ENCODE measurements around the gene EPS8.
"Not testable (repeated sequence)": the region's sequence is repeated elsewhere in the genome, so short reads cannot be mapped to it uniquely, and the experiment has no call there.

Gene EPS8

DNA sequence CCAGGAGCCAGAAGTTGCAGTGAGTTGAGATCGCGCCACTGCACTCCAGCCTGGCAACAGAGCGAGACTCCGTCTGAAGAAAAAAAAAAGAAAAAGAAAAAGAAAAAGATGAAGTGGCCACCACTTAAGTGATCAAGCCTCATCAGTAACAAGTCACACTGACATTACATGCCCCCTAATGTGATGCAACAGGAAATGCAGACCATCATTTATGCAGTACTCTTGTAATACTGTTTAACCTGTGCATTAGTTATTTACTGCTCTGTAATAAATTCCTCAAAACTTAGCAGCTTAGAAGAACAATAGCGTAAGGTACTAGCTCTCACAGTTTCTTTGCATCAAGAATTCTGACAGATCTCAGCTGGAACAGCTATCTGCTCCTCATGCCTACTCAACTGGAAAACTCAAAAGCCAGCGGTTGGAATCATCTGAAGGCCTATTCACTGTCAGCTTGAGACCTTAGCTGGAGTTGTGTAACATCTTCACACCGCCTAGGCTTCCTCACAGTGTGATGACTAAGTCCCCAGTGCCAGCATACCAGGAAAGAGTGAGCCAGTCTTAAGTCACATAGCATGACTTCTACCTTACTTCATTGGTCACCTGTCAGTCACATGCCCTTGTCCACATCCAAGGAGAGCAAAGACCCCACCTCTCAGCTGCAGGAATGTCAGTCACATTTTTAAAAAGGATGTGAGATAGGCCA, 31.5 kb downstream of the EPS8 start:
- no peak for DNase-seq (ENCODE audit: low read depth in 2 of 2)

GRCh38 chr12:15756822-15757221, 32.4 kb downstream of the EPS8 start:
- DNase-seq (ENCODE audit: low read depth in 2 of 2) = no peak

GRCh38 chr12:15754233-15754632, 35.0 kb downstream of the EPS8 start:
- DNase-seq (ENCODE audit: low read depth in 2 of 2) = no peak

- no peak for DNase-seq (ENCODE audit: low read depth in 2 of 2)
These were observed 36.4 kb downstream of the EPS8 start for GRCh38 chr12:15752785-15753184.

- no peak for DNase-seq (ENCODE audit: low read depth in 2 of 2)
These were observed 37.4 kb downstream of the EPS8 start for GRCh38 chr12:15751741-15752140.

DNA sequence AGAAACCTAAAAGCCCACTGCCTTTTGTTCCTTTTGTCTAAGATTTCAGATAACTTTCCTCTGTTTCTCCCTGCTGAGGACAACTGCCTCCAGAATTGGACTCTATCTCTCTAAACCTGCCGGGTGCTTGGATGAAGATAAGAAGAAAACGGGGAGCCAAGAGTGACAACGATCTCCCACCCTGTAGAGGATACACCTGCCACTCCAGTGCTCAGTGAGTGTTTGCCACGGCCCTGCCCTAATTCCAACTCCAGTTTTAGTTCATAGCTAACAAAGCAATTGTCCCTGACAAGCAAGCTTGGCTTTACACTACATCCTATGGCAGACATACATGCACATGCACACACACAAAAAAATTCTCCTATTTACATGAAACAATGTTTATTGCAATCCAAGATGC, 39.3 kb downstream of the EPS8 start:
- no peak for DNase-seq (ENCODE audit: low read depth in 2 of 2)

DNA sequence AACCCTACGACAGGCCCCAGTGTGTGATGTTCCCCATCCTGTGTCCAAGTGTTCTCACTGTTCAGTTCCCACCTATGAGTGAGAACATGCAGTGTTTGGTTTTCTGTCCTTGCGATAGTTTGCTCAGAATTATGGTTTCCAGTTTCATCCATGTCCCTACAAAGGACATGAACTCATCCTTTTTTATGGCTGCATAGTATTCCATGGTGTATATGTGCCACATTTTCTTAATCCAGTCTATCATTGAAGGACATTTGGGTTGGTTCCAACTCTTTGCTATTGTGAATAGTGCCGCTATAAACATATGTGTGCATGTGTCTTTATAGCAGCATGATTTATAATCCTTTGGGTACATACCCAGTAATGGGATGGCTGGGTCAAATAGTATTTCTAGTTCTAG, 47.3 kb downstream of the EPS8 start:
- DNase-seq (ENCODE audit: low read depth in 2 of 2) = not testable (repeated sequence)

- DNase-seq (ENCODE audit: low read depth in 2 of 2) = no peak
These were observed 48.1 kb downstream of the EPS8 start for GRCh38 chr12:15741082-15741481.

DNA sequence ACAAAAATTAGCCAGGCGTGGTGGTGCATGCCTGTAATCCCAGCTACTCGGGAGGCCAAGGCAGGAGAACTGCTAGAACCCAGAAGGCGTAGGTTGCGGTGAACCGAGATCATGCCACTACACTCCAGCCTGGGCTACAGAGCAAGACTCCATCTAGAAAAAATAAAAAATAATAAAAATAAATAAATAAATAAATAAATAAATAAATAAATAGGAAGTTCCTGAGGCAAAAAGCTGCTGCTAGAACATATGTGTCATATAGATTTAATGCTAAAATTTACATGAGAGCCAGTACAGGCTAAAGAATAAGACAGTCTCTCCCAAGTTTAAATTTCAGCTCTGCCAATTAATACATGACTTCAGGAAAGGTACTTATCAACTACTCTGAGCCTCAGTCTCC, 48.8 kb downstream of the EPS8 start:
- not testable (repeated sequence) for DNase-seq (ENCODE audit: low read depth in 2 of 2)

- no peak for DNase-seq (ENCODE audit: low read depth in 2 of 2)
These were observed 50.7 kb downstream of the EPS8 start for GRCh38 chr12:15738438-15739015.

GRCh38 chr12:15735837-15736615, 53.2 kb downstream of the EPS8 start:
- DNase-seq (ENCODE audit: low read depth in 2 of 2) = no peak

GRCh38 chr12:15733136-15733535, 56.1 kb downstream of the EPS8 start:
- no peak for DNase-seq (ENCODE audit: low read depth in 2 of 2)

DNA sequence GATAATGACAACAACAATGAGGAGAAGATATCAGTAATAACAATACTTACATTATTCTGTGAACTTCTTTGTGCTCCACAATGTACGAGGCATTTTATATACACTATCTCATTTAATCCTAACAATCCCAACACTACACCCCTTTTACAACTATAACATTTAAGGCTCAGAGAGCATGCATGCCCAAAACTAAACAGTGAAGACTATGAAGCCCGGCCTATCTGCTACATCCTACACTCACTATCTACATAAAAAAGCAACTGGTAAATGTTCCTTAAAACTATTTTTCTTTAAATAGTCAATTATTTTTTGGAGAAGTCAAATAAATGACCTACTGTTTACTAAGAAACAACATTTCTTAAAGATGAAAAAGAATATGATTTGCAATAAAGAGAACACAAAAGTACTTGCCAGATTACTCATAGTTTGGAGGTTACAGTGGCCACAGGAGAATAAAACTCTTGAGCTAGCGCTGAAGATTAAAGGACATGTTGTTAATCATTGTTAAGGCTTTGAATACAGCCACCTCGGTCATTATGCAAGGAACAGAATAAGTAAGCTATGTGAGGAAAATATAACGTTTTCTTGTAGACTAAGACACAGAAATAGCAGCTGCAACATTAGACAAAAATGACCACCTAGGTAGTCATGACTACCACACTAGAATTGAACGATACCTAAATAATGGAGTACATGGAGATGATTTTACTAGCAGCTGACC, 56.7 kb downstream of the EPS8 start:
- DNase-seq (ENCODE audit: low read depth in 2 of 2) = no peak

DNA sequence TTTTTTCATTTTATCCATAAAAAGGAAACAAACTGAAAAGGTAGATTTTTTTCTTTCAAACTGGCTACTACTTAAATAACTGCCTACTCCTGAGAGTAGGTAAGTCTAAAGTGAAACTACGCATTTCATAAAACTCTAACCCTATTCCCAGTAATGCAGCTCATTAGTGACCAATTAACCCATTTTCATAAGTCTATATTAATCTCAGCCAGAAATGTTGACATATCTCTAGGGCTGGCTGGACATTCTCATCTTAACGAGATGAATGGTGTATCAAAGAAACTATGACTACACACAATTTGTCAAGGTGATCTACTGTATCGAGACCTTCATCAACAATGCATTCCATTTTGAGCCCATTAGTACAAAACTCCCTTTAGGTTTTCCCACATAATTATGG, 57.2 kb downstream of the EPS8 start:
- DNase-seq (ENCODE audit: low read depth in 2 of 2) = no peak

GRCh38 chr12:15729097-15729496, 60.1 kb downstream of the EPS8 start:
- DNase-seq (ENCODE audit: low read depth in 2 of 2) = no peak

- DNase-seq (ENCODE audit: low read depth in 2 of 2) = no peak
These were observed 61.0 kb downstream of the EPS8 start for GRCh38 chr12:15728118-15728598.

DNA sequence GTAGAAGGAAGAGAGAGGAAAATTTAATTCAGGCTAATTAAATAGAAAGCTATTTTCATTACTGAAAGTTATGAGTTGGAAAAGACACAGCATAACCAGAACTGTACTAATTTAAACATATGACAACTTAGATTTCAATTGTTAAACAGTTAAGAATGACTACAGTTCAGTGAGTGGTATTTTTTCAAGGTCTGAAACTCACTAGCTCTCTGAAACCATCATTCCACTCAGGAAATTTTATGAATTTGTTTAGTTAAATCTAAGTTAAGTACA, 62.4 kb downstream of the EPS8 start:
- no peak for DNase-seq (ENCODE audit: low read depth in 2 of 2)

DNA sequence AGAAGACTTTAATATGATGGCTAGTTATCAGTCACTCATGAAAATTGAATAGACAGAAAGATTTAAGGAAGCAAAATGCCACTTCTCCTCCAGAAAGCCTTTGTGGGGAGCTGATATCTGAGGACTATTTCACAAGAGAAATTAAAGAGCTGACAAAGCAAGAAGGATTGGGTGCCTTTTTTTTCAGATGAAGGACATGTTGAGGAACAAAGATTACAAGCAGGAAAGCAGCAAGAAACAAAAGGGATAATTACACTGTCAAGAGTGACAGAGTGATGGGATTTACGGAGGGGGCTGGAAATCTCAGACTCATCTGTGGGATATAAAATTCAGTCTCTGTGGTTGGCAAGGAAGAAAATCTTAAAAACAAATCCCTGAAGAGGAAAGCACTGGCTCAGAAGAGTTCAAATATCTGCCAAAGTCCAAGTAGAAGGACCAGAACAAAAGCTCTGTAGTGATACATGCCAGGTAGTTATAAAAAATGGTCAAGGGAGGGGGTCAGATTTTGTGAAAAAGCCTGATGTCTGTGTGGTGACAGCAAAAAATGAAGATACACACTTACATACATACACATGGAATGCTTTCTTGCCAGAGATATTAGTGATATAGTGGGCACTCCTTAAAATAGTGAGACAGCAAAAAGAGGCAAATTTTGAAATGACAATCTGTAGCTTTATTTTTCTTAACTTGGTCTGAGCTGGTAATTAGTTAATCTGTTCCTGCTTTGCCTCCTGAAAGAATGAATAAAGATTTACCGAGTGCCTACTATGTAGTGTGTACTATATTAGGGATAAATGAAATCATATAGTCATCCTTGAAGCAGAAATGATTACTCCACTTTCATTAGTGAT, 62.9 kb downstream of the EPS8 start:
- no peak for DNase-seq (ENCODE audit: low read depth in 2 of 2)

DNA sequence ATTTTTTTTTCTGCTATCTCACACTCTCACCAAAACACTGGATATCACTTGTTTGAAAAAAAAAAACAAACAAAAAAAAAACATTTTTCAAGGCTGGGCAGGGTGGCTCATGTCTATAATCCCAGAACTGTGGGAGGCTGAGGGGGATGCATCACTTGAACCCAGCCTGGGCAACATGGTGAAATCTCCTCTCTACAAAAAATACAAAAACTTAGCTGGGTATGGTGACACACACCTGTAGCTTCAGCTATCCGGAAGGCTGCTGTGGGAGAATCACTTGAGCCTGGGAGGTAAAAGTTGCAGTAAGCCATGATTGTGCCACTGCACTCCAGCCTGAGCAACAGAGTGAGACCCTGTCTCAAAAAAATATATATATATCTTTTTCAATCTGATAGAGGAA, 66.2 kb downstream of the EPS8 start:
- DNase-seq (ENCODE audit: low read depth in 2 of 2) = no peak

DNA sequence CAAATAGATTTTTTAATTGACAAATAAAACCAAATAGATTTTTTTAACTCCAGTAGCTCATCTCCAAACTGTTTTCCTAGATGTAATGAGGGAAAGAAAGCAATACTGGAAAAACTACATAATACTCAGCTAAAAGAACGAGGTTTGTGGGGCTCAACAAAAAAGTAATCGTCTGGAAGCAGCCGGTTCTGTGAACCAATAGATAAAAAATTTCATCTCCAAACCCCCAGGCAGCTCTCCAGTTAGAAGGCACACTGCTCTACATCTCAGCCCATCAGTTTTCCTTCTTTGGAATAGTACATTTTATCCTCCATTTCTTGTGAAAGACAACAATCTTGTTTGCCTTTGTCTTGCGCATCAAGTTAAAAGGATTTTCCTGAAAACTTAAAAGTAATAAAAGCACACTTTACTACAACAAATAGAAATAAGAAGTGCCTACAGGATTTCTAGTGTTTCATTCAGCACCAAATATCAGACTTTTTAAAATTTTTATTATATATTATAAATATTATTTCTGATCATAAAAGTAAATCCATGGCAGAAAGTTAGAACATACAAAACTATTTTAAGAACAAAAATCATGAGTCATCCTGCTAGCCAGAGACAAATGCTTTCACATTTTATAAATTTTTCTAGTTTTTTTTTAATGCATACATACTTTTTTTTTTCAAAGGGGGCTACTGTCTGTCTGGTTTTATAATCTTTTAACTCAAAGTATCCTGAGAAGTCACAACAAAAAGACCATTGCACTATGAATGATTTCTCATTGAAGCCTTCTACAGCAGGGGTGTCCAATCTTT, 67.7 kb downstream of the EPS8 start:
- DNase-seq (ENCODE audit: low read depth in 2 of 2) = no peak

DNA sequence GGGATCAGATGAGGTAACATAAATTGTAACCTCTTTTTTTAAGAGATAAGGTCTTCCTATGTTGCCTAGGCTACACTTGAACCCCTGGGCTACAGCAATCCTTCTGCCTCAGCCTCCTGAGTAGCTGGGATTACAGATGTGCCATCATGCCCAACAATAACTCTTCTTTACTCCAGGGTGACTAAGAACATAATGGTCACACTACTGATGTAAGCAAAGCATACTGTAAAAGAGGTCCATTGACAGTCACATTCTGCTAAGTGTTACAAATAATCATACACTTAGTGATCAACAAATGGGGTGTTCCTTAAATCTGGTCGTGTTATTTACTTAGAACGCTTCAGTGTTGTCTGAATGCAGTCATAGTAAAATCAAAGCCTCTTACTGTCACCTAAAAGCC, 68.9 kb downstream of the EPS8 start:
- no peak for DNase-seq (ENCODE audit: low read depth in 2 of 2)
